GM18498 (cell line): ENCODE results near the gene BRD9.
"Not testable (repeated sequence)": the region's sequence is repeated elsewhere in the genome, so short reads cannot be mapped to it uniquely, and the experiment has no call there.

Experiments
- ATAC-seq: cut with Tn5 transposase; IDR thresholded peaks from one replicate; pipeline ENCODE4 v1.9.1; 2021; ENCODE audit warnings: mild to moderate bottlenecking, moderate library complexity; ENCODE audit not compliant: unreplicated experiment

The BRD9 gene

DNA sequence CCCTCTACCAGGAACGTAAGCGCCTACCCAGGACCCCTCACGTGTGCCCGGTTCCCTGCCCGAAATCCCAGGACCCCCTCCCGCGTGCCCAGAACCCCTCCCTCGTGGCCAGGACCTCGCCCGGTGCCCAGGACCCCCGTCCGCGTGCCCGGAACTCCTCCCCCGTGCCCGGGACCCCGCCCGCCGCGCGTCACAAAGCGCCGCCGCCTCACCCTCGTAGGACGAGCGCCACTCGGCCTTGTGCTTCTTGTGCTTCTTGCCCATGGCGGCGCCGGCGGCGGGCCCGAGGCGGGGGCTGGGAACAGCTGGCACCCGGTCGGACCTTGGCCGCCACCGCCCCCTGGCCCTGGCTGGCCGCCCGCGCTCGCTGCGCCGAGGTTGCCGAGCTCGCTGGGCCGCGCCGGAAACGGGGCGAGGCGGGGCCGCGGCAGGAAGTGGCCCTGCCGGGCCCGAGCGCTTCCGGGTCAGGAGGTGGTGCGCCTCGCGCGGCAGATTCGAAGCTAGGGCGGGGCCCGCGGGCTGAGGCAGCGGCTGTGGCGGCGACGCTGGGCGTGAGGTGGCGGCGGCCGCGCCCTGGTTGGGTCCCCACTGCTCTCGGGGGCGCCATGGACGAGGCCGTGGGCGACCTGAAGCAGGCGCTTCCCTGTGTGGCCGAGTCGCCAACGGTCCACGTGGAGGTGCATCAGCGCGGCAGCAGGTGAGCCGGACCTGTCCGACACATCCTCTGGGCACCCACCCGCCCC lies at the start of gene BRD9, which contains the start of gene TRIP13:
TSS of gene BRD9 (minus strand) at position 408 of the 743 bp plus-strand sequence. CDS start at position 264, 144 bp downstream.
TSS of gene TRIP13 (plus strand) at position 491 of the 743 bp plus-strand sequence. CDS start at position 606, 115 bp downstream.
- ATAC-seq, result peak; percentile 97

- not testable (repeated sequence) for ATAC-seq
Observed at GRCh38 chr5:940741-941140, 48.1 kb upstream of the BRD9 start.

DNA sequence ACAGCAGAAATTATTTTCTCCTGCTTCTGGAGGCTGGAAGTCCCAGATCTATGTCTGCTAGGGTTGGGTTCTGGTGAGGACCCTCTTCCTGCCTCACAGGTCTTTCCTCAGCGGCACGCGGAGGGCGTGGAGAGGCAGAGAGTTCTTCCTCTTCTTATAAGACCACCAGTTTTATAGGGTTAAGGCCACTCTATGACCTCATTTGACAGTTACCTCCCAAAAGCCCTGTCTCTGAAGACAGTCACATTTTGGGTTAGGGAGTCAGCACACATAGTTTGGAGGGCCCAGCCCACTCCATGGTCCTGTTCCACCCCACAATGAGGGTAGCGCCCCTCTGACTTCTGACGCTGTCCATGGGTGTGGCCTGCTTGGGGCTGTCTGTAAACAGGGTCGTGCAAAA lies 46.8 kb upstream of the BRD9 start:
- no peak for ATAC-seq

DNA sequence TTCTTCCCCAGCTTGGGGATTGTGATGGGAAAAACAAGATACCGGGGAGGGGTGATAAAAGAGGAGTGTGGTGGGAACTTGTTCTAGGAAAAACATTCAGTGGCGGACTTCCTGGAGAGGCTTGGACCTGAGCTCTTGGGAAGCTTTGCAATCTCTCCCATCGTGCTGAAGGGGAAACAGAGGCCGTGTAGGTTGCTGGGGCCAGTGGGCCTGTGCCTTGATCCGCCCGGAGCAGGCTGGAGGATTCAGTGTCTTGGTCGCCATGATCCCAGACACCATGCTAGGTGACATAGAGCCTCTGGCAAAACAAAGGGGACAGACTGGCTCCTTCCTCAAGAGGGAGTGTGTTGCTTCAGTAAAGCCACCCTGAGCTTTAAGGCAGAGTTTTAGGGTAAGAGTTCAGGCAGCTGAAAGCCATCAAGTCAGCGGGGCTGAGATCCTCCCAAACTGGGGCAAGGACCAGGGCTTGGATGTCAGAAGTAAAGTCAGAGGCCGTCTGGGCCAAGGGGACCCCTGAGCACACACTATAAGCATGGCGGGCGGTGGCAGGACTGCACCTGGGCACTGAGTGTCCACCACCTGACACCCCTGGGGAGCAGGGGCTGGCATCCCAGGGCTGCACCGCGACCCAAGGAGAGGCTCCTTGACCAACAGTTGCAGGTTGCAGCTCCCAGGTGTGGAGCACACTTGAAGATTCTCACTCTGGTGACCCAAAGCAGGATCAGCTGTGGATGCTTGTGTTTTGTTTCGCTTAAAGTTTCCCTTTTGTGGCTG lies 44.7 kb upstream of the BRD9 start:
- no peak for ATAC-seq

GRCh38 chr5:936149-937144 lies 43.8 kb upstream of the BRD9 start:
- ATAC-seq, result no peak

DNA sequence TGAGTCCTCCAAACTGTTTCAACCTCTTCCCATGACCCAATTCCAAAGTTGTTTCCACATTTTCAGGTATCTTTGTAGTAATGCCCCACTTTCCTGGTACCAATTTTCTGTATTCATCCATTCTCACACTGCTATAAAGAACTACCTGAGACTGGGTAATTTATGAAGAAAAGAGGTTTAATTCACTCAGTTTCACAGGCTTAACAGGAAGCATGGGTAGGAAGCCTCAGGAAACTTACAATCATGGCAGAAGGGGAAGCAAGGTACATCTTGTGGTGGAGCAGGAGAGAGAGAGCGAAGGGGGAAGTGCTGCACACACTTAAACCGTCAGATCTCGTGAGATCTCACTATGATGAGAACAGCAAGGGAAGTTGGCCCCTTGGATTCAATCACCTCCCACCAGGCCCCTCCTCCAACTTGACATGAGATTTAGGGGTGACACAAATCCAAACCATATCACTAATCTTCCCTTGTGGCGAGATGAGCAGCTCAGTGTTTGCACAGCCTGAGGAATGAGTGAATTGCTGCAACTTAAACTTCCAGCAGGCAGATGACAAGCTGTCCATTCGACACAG lies 43.0 kb upstream of the BRD9 start:
- ATAC-seq, result no peak

DNA sequence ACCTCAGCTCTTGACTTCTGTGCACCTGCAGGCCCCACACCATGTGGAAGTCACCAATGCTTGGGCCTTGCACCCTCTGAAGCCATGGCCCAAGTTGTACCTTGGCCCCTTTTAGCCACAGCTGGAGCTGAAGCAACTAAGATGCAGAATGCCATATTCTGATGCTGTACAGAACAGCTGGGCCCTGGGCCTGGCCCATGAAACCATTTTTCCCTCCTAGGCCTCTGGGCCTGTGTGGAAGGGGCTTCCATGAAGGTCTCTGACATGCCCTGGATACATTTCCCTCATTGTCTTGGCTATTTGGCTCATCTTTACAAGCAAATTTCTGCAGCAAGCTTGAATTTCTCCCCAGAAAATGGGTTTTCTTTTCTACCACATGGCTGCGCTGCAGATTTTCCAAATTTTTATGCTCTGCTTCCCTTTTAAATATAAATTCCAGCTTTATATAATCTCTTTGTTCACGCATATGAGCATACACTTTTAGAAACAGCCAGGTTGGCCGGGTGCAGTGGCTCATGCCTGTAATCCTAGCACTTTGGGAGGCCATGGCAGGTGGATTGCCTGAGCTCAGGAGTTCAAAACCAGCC lies 41.9 kb upstream of the BRD9 start:
- ATAC-seq, result not testable (repeated sequence)

GRCh38 chr5:933951-934350 lies 41.4 kb upstream of the BRD9 start:
- not testable (repeated sequence) for ATAC-seq

DNA sequence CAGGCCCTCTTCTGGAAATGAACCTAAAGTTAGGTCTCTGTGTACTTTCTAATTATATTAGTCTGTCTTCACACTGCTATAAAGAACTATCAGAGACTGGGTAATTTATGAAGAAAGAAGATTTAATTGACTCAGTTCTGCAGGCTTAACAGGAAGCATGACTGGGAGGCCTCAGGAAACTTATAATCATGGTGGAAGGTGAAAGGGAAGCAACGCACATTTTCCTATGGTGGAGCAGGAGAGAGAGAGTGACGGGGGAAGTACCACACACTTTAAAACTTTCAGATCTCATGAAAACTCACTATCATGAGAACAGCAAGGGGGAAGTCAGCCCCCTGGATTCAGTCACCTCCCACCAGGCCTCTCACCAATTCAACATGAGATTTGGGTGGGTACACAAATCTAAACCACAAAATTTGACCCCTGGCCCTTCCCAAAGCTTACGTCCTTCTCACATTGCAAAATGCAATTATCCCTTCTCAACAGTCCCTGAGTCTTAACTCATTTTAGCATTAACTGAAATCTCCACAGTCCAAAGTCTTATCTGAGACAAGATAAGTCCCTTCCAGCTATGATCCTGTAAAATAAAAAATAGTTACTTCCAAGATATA lies 40.8 kb upstream of the BRD9 start:
- ATAC-seq, result no peak

- ATAC-seq, result no peak
Observed at GRCh38 chr5:932628-933250, 40.1 kb upstream of the BRD9 start.

DNA sequence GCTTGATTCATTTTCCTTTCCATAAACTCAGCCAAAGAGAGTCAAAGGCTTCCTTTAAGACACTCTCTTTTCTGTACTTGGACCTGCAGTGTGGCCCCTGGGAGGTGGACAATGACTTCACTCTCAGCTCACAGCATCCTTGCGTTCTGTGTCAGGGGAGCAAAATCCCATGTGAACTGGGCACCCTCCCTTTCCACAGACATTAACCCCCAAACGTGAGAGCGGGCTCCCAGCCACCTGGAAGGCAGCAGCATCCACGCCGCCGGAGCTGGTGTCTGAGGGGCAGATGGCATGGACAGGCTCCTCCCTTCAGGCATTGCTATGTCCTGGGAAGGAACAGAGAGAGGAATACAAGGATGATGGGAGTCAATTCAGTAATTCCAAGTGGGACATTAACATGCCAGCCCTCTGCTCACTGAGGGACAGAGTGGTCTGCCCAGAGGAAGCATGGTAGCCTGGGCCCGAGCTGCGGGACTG lies 39.6 kb upstream of the BRD9 start:
- no peak for ATAC-seq

DNA sequence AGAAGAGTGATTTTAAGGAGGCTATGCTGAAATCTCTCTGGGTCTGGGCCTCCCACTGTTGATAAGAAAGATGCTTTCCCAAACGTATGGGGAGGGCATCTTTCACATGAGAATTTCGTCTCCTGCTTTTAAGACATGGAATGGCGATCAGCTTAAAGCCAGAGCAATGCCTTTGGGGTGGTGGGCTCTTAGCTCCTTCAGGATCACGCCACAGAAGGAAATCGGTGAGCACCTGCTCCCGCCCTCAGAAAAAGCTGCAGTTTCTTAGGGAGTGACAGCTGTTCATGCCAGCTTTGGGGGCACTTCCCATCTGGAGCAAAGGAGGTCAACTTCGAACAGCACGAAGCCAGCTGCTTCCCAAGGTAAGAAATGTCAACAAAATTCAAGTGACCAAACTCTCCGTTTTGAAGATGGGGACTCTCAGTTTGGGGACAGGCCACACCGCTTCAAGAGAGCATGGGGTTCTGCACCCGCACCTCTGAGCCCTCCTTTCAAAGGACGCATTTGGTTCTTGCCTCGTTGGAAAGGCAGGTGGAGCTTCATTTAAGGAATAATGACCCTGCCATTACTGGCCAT lies 39.1 kb upstream of the BRD9 start:
- no peak for ATAC-seq

DNA sequence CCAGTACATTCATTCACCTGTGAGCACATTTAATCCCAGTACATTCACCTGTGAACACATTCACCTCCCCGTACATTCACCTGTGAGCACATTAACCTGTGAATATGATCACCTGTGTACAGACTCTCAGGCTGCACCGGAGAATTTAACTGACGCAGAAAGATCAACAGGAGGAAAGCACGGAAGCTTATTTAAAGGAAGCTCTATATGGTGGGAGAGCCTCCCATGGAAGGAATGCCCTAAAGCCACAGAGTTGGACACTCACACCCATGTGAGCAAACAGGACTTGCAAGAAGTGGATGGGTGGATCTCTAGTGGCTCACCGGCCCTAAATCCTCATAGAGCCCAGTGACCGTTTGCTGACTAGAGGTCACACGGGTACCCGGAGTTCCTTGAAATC lies 38.3 kb upstream of the BRD9 start:
- ATAC-seq, result no peak

DNA sequence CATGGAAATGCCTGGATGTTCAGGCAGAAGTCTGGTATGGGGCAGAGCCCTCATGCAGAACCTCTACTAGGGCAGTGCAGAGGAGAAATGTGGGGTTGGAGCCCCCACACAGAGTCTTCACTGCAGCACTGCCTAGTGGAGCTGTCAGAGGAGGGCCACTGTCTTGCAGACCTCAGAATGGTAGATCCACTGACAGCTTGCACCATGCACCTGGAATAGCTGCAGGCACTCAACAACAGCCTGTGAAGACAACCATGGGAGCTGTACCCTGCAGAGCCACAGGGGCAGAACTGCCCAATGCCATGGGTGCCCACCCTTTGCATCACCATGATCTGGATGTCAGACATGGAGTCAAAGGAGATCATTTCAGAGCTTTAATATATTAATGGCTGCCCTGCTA lies 37.0 kb upstream of the BRD9 start:
- ATAC-seq, result no peak

DNA sequence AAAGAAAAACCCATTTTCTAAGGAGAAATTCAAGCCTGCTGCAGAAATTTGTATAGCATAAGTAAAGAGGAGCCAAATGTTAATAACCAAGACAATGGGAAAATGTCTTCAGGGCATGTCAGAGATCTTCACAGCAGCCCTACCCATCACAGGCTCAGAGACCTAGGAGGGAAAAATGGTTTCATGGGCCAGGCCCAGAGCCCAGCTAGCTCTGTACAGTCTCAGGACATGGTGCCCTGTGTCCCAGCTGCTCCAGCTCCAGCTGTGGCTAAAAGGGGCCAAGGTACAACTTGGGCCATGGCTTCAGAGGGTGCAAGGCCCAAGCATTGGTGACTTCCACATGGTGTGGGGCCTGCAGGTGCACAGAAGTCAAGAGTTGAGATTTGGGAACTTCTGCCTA lies 36.6 kb upstream of the BRD9 start:
- not testable (repeated sequence) for ATAC-seq

DNA sequence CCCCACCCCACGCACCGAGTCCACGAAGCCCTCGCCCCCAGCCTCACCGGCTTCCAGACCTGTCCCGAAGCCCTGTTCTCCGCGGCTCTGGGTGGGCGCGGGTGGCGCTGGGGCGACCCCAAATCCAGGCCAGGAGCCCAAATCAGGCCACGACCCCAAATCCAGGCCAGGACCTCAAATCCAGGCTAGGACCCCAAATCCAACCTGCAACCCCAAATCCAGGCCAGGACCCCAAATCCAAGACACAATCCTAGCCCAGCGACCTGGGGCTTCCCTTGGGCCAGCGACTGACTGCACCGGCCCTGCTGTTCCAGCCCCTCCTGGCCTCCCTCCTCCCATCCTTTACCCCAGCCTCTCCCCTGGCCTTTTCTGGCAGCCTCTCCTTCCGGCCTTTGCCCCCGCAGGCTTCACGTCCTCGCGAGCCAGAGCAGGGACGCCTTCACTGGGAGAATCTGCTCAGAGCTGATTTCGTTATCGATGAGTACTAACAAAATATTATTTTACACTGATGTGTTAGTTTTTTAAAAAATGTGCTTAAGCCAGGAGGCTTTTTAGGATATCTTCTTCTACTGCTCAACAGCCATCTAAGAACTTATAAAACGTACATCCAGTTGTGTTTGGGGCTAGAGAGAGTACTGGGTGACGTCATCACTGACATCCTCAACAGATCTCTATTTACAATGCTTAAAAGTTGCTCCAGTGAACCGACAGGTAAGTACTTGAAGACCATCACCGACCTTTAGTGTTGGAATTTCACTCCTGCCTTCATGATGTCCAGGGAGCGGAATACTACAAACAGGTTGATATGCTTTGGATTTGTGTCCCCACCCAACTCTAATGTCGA lies 34.8 kb upstream of the BRD9 start:
- ATAC-seq, result no peak

DNA sequence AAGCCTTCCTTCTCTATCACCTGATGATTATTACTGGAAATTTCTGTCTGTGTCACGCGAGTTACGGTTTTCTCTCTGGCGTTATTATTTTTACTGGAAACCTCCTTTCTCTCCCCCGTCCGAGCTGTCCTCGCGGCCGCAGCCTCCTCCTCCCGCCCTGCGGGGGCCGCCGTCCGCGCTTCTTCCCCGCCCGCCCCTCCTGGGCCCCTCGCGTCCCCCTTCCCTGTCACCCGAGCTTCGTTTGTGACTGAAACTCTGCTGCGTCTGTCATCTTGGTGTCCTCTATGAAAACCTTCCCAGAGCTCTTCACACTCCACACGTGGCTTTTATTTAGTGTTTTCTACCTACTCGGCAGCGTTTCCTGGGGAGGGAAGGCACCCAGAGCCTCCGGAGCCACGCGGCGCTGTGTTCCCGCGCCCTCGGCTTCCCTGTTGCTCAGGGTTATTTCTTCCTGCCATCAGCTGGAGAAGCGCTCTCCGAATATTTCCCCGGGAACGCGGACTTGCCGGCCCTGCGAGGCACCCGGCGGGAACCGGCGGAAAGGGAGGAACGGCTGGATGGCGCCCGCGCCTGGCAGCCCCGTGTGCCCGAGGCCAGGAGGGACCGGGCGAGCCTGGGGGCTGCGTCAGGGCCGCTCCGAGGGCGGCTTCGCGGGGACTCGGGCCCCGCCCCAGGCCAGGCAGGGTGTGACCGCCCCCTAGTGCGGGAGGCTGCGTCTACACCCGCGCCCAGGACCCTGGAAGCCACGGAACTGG lies 34.0 kb upstream of the BRD9 start:
- ATAC-seq, result no peak
